Neural progenitor cell (in vitro differentiated cells): ENCODE measurements around the gene NFATC1.

Experiments used
- EZH2 ChIP-seq: fragments of 200-600 bp; sonication (generic); IDR thresholded peaks from 2 replicates; pipeline ENCODE4 v1.6.1; 2017; ENCODE audit warnings: antibody characterized with exemption, mild to moderate bottlenecking, moderate library complexity
- EZH2phosphoT487 ChIP-seq: fragments of 200-600 bp; sonication (generic); IDR thresholded peaks from 2 replicates; pipeline ENCODE4 v1.6.1; 2017; ENCODE audit warnings: antibody characterized with exemption
- TF ChIP-seq, protein P1 (sequence below): fragments of 200-600 bp; sonication (generic); IDR thresholded peaks from 2 replicates; pipeline ENCODE4 v1.5.1; 2017; ENCODE audit warnings: antibody characterized with exemption, mild to moderate bottlenecking

- TF ChIP-seq, protein P1, sequence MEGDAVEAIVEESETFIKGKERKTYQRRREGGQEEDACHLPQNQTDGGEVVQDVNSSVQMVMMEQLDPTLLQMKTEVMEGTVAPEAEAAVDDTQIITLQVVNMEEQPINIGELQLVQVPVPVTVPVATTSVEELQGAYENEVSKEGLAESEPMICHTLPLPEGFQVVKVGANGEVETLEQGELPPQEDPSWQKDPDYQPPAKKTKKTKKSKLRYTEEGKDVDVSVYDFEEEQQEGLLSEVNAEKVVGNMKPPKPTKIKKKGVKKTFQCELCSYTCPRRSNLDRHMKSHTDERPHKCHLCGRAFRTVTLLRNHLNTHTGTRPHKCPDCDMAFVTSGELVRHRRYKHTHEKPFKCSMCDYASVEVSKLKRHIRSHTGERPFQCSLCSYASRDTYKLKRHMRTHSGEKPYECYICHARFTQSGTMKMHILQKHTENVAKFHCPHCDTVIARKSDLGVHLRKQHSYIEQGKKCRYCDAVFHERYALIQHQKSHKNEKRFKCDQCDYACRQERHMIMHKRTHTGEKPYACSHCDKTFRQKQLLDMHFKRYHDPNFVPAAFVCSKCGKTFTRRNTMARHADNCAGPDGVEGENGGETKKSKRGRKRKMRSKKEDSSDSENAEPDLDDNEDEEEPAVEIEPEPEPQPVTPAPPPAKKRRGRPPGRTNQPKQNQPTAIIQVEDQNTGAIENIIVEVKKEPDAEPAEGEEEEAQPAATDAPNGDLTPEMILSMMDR: no peak
- TF ChIP-seq EZH2: no peak
- no peak for TF ChIP-seq EZH2phosphoT487
Observed at GRCh38 chr18:79572093-79572780, 176.5 kb downstream of the NFATC1 start.
